Middle frontal gyrus (tissue), 1 donor: ENCODE measurements around the gene GRIK4.
"Not testable (repeated sequence)": the region's sequence is repeated elsewhere in the genome, so short reads cannot be mapped to it uniquely, and the experiment has no call there.

Experiments
- DNase-seq: peaks from one replicate; pipeline ENCODE4 v3.0.0-alpha.2; 2015; ENCODE audit warnings: low spot score; ENCODE audit errors: extremely low spot score

Gene GRIK4, protein sequence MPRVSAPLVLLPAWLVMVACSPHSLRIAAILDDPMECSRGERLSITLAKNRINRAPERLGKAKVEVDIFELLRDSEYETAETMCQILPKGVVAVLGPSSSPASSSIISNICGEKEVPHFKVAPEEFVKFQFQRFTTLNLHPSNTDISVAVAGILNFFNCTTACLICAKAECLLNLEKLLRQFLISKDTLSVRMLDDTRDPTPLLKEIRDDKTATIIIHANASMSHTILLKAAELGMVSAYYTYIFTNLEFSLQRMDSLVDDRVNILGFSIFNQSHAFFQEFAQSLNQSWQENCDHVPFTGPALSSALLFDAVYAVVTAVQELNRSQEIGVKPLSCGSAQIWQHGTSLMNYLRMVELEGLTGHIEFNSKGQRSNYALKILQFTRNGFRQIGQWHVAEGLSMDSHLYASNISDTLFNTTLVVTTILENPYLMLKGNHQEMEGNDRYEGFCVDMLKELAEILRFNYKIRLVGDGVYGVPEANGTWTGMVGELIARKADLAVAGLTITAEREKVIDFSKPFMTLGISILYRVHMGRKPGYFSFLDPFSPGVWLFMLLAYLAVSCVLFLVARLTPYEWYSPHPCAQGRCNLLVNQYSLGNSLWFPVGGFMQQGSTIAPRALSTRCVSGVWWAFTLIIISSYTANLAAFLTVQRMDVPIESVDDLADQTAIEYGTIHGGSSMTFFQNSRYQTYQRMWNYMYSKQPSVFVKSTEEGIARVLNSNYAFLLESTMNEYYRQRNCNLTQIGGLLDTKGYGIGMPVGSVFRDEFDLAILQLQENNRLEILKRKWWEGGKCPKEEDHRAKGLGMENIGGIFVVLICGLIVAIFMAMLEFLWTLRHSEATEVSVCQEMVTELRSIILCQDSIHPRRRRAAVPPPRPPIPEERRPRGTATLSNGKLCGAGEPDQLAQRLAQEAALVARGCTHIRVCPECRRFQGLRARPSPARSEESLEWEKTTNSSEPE

DNA sequence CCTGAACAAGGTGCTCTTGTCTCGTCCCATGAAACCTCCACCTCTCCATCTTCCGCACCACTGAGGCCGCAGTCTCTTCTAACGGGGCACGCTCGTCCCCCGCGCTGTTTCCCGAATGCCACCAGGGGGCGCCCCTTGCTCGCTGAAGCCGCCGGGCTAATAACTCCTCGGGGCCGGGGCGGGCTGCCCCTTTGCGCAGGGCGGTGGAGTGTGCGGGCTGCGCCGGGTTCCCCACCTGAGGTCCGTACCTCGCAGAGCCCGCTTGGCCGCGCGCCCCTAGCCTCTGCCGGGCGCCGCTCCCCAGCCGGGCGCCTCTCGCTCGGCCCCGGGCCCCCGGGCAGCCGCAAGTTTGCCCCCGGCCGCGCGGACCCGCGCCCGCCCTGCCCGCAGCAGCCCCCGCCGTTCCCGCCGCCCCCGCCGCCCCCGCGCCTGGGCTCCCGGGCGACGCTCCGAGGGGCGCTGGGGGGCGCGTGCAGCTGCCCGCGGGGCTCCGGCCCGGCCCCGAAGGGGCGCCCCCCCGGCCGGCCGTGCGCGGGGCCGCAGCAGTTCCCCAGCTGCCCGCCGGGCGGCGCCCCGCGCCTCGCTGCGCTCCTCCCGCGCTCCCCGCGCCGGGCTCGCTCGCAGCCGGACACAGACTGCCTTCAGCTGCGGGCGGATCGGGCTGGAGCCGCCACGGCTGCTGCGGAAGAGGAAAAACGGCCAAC is at the start of gene GRIK4:
GRIK4 (plus strand) TSS at position 633 of the 704 bp plus-strand sequence. CDS start 148,571 bp downstream, outside the sequence.
- DNase-seq, result peak; percentile 78

DNA sequence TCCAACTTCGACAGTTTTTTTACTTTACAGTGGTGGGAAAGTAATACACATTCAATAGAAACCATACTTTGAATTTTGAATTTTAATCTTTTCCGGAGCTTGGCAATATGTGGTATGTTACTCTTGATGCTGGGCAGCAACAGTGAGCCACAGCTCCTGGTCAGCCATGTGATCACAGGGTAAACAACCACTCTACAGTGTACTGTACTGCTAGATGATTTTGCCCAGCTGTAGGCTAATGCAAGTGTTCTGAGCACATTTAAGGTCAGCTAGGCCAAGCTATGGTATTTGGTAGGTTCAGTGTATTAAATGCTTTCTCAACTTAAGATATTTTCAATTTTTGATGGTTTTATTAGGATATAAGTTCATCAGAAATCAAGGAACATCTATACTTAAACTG is 48.7 kb upstream of the GRIK4 start:
- DNase-seq, result no peak

DNA sequence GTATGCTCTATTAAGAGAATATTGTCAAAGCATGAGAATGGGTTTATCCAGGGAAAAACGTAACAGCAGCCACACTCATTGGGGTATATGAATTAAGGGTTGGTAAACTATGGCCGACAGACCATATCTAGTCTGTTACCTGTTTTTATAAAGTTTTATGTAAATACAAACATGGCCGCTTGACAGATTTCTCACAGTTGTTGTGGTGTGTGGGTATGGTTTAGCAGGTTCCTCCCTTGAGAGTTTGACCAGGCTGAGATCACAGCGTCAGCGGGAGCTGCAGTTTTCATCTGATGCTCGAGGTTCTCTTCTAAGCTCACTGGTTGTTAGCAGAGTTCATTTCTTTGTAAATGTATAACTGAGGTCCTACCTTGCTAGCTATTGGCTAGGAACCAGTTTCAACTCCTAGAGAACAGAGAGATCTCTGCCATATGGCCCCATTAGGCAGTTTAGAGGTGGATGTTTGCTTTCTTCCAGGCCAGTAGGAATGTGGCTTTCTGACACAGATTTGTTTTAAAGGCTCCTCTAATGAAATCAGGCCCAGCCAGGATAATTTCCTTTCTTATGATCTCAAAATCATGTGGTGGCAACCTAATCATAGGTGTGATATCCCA is 45.5 kb upstream of the GRIK4 start:
- no peak for DNase-seq

DNA sequence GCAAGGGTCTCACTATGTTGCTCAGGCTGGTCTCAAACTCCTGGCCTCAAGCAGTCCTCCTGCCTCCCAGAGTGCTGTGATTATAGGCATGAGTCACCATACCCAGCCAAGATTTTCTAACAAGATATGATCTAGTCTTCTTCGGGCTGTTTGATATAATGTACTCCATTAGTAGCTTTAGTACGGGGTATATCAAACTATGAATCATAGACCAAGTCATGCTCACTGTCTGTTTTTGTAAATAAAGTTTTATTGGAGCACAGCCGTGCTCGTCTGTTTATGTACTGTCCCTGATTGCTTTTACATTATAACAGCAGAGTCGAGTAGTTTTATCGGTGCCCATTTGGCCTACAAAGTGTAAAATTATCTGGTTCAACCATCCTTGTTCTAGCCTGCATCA is 43.9 kb upstream of the GRIK4 start:
- DNase-seq, result no peak

DNA sequence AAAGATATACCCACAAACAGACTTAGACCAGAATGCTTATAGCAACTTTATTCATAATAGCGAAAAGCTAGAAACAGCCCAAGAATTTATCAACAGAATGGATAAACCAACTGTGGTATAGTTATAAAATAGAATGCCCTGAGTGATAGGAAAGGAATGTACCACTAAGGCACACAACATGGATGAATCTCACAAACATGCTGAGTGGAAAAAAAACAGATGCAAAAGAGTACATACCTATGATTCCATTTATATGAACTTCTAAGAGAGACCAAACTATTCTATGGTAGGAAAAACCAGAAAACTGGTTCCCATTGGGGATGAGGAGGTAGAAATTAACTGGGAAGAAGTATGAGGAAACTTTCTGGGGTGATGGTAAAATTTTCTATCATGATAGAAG is 40.4 kb upstream of the GRIK4 start:
- DNase-seq, result no peak

DNA sequence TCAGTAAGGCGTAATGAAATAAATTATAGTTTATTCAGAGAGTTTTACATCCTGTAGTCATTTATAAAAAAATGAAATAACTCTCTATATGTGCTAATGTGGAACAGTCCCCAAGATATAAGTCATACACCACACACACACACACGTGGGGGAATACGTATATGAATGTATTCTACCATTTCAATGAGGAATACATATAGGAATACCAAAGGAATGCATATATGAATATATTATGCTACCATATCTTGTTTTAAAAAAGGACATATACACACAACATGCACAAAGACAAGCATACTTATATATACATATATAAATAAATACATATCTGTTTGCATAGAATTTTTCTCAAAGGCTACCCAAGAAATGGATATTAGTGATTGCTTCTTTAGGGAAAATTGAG is 39.6 kb upstream of the GRIK4 start:
- no peak for DNase-seq

DNA sequence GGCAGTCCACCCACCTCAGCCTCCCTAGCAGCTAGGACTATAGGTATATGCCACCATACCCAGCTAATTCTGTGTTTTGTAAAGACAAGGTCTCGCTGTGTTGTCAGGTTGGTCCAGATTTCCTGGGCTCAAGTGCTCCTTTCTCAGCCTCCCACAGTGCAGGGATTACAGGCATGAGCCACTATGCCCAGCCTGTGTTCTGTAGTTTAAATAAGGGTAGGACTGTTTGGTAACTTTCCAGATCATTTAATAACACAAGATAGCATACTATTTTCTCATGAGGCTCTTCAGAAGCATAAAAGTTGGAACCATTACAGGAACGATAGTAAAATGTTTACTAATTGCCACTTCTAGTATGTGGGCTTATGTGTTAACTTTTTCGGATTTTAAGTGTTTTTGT is 38.0 kb upstream of the GRIK4 start:
- no peak for DNase-seq

DNA sequence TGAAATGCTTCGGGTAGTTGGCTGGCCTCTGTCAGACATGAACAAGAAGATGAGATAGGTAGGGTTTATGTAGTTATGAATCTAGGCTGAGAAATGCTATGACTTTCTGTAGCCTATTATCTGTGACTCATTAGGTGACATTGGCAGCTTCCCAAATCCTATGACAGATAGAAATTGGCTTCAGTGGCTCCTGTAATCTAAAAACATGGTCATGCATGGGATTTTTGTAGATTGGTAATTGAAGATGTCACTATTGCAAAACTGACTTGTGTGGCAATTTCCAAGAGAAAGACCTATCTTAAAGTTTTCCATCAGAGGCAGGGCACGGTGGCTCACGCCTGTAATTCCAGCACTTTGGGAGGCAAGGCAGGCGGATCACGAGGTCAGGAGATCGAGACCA is 29.4 kb upstream of the GRIK4 start:
- no peak for DNase-seq

DNA sequence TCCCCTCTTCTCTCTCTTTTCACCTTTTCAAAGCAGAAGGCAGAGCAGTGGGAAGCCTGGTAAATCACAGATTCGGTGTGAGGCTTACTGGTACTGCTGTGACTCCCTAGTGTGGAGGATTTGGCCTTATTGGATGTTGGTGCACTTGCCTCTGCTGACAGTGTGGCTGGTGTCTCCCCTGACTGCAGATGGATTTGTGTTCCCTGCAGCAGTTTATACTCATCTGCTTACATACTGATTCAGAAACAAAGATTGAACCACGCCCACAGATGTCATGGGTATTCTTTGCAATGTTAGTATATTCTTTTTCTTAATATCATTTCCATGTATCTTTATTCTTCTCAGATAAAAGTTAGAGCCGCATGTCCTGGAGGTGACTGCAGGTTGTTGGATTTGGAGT is 26.8 kb upstream of the GRIK4 start:
- no peak for DNase-seq

DNA sequence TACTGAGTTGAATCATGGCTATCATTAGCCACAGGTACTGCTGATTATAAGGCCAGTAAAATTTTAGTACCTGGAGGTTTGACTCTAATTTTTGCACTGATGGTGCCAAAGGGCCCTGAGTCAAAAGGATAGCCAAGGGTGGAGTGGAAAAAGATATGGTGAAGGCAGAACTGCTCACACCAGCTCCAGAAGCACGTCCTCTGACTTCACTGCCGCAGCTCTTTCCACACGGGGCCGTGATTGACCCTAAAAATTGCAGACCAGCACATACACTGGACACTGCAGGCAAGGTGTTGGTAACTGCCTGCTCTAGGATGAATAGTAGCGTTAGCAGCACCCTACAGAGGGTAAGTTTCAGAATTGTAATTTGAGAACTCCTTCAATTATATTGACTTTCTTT is 25.4 kb upstream of the GRIK4 start:
- no peak for DNase-seq

DNA sequence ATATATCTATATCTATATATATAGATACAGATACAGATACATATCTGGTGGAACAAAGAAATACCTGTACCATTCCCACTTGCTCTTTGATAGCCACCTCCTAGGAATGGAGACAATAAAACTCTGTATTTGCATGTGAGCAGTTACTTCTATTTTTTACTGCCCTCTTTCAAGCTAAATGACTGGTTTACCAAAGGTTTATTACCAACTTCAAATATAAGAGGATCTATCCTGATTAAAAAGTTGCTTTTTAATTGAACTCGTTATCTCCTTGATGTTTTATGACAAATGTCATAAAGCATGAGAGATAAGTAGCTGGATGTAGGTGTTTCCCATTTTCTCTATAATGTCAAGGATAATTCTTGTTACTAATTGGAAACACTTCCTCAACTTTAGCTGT is 21.7 kb upstream of the GRIK4 start:
- no peak for DNase-seq

DNA sequence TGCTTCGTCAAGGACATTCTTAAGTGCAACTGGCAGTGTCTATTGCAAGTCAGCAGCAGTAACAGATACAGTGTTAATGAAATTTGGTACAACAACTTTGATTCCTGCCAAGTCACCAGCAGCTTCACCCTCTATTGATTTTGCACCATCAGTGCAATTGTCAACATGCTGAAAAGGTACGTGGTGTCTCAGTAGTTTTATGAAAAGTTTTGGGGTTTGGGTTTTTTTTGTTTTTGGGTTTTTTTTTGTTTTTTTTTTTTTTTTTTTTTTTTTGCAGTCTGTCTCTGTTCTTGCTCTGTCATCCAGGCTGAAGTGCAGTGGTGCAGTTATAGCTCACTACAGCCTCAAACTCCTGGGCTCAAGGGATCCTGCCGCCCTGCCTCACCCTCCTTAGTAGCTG is 19.1 kb upstream of the GRIK4 start:
- DNase-seq, result no peak

DNA sequence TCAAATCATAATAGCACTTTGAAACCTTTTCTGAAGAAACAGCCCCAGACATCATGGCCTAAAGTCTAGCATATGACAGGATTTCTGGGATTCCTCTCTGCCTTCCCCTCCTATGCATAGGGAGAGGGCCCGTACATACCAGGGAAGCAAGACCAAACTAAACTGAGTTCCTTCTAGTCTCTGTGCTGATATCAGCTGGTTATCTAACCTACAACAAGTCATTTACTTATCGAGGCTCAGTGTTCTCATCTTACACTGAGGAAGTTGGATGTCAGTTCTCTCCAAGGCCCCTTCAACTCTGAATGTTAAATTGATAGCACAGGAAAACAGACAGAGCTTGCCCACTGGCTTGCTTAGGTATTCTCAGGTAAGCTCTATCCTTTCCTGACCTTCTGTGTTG is 17.0 kb upstream of the GRIK4 start:
- DNase-seq, result no peak

DNA sequence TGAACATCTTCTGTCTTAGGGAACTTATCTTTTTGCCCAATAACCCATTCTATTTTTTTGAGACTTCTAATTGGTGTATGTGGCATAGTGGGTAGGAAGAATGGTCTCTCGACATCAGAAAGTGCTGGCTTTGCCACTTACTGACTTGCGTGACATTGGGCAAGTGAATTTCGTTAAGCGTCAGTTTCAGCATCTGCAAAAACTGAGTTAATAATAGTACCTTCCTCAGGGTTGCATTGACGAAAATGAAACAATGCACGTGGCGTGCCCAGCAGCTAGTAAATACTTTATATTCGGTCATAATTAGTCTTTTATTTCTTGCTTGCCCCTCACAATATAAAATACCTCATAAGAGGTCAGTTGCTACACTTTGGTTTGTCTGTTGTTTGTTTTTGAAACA is 12.5 kb upstream of the GRIK4 start:
- no peak for DNase-seq

DNA sequence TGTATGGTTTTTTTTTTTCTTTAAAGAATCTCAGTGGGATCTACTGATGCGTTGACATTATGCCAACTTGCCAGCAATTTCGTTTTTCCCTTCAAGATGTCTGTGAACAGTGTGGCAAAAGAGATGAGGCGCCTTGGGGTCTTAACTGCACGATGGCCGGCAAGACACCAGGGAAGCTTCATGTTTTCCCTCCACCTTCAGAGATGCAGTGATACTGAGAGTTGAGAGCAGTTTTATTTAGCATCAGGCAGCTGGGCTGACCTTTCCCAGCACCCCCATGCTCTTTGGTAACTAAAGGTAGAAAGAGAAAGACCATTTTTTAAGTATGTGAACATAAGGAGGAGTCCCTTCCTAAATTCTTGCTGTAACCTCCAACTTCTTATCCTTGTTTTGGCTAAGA is 11.7 kb upstream of the GRIK4 start:
- DNase-seq, result no peak

DNA sequence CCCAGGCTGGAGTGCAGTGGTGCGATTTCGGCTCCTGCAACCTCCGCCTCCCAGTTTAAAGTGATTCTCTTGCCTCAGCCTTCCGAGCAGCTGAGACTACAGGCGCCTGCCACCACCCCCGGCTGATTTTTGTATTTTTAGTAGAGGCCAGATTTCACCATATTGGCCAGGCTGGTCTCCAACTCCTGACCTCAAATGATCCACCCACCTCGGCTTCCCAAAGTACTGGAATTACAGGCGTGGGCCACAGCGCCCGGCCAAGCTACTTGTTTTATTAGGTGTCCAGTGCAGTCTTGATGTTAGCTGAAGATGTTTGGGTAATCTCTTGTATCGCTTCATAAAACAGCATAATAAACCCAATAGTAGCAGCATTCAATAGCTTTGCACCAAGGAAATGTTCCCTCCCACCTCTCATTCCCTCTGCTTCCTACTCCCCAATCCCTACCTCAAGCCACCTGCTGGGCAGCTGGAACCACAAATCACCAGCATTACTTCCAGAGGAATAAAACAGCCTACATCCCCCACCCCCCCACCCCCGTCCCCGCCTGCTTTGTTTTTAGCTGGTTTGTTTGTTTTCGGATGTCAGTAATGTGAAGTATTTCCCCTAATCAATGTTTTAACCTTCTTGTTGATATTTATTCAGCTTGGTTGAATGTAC is 11.0 kb upstream of the GRIK4 start:
- DNase-seq, result no peak

DNA sequence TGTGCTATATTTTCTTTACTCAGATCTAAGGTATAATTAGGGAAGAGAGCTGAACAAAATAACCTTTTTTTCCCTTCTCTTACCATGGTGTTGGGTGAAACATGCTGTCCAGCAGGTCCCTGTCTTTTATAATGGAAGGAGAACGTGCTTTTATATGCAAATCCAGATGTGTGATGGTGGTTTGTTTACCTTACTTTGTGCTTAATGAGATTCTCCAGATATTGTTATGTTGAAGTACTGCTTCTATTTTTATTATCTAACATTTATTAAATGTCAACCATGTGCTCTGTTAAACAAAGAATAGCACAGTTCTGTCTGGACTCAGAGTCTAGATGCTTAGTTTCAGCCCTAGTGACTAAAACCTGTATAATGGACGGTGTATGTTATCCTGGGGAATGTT is 10.1 kb upstream of the GRIK4 start:
- no peak for DNase-seq

DNA sequence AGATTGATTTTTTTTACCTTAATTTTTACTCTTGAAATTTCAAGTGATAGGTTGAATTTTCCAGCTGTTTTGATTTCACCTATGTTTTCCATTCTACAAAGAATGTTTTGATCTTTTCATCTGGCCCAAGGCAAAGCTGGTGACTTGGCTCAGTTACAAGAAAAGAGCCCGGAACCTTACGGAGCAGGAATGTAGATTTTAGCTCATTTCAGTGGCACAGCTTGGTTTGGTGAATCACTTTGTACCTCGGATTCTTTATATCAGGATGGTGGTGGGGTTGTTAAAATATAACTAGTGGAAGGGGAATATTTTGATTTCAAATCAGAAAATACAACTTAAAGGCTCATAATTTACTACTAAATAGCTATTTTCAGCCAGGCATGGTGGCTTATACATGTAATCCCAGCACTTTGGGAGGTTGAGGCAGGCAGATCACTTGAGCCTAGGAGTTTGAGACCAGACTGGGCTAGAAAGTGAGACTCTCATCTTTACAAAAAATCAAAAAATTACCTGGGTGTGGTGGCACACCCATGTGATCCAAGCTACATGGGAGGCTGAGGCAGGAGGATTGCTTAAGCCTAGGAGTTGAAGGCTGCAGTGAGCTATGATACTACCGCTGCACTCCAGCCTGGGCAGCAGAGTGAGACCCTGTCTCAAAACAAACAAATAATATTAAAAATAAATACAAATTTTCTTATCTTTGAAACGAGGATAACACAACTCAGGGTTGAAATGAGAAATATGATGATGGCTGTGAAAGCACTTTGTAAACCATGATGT is 9.4 kb upstream of the GRIK4 start:
- DNase-seq, result no peak

DNA sequence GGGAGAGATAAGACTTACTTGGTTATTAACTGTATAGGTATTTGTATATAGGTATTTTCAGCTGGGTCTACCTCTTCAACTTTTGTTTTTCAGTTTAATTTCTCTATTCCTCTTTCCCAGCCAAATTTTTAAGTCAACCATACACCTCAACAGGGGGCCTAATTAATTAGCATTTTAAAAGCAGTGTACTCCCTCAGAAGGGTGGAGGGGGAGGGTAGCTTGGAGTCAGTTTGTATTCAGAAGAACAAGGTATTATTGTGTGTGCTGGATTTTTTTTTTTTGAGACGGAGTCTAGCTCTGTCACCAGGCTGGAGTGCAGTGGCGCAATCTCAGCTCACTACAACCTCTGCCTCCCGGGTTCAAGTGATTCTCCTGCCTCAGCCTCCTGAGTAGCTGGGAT is 8.0 kb upstream of the GRIK4 start:
- not testable (repeated sequence) for DNase-seq

DNA sequence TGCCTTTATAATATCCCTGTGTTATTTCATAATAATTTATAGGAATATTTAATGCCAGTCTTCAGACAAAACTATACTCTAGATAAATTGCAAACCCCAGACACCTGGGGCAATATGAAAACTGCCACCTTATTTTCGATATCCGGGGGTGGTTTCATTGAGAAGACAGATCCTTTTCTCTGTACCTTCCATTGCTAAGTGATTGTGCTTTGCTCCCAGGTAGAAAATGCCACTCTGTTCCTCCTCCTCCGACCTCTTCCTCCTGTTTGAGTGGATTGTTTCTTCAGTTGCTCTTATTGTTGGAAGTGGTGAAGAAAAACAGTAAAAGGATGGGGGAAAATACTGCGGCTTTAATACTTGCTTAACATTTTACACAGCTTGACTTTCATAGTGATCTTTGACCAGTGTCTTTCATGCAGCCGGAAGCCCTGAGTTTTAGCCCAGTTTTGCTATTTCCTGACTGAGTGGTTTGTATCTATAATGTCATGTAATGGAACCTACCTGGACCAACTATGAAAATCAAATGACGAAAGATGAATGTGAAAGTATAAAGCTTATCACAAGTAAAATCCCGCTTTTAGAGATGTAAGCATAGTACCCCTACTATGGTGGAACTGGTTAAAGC is 5.6 kb upstream of the GRIK4 start:
- no peak for DNase-seq
